ENCODE measurements around the gene UROC1. TPM values are rescaled to one million over a fixed set of nuclear protein-coding genes. Genes with fewer than 3 reads are reported as not detected.
A peak's percentile ranks its signal among the peaks of the same experiment; 100 is the strongest.

Gene UROC1
- not detected for total RNA-seq

GRCh38 chr3:126517291-126517951 lies at the start of gene UROC1:
TSS of gene UROC1 (minus strand) at chr3:126517773. CDS start at chr3:126517719, 54 bp downstream.
- DNase-seq: no peak
- Histone ChIP-seq H3K27ac (no peak within 1 kb of the TSS), H3K36me3 (no peaks in the 10 kb centered on the region), H3K27me3 (no peaks in the 10 kb centered on the region), H3K4me1 (peaks cover 0 to 3% (median 0%) of the 10 kb centered on the region in 4 donors), H3K9me3 (no peaks in the 10 kb centered on the region), H3K4me3 (no peak within 1 kb of the TSS)
- 92 to 100% methylated on average over 3 to 16 of the region's 16 CpGs for WGBS, 2 donors
- TF ChIP-seq CTCF (IDR thresholded peaks at IDR 0.05): no peak
- no peak for TF ChIP-seq POLR2AphosphoS5 (IDR thresholded peaks at IDR 0.05)
- TF ChIP-seq POLR2A (IDR thresholded peaks at IDR 0.05): no peak
- peak in 1 of 2 donors; percentile 12 for ATAC-seq (ENCODE audit: low FRiP score in 2 of 2)

GRCh38 chr3:126562737-126563276 lies 45.2 kb upstream of the UROC1 start:
- ATAC-seq (ENCODE audit: low FRiP score in 2 of 2) (no peak), DNase-seq (no peak)
- H3K9me3 ChIP-seq: peaks cover 0 to 10% (median 2%) of the 10 kb centered on the region in 4 donors
- H3K36me3 ChIP-seq: no peaks in the 10 kb centered on the region
- TF ChIP-seq CTCF (IDR thresholded peaks at IDR 0.05) (no peak), POLR2A (IDR thresholded peaks at IDR 0.05) (no peak), POLR2AphosphoS5 (IDR thresholded peaks at IDR 0.05) (no peak), EP300 (IDR thresholded peaks at IDR 0.05) (no peak)
- no peak overlapping the region for H3K4me3 ChIP-seq
- H3K27me3 ChIP-seq: no peaks in the 10 kb centered on the region
- 70 to 71% methylated on average over 2 of the region's 2 CpGs for WGBS, 2 donors
- H3K27ac ChIP-seq: no peak overlapping the region
- H3K4me1 ChIP-seq: no peaks in the 10 kb centered on the region

GRCh38 chr3:126558336-126559071 lies 40.9 kb upstream of the UROC1 start, which contains the start of gene C3orf22:
TSS of gene C3orf22 (minus strand) at chr3:126558932. CDS start at chr3:126553390, 5,542 bp downstream.
- no peaks in the 10 kb centered on the region for H3K36me3 ChIP-seq
- no peaks in the 10 kb centered on the region for H3K4me1 ChIP-seq
- no peak within 1 kb of the TSS for H3K27ac ChIP-seq
- no peak within 1 kb of the TSS for H3K4me3 ChIP-seq
- TF ChIP-seq POLR2AphosphoS5 (IDR thresholded peaks at IDR 0.05): no peak
- no peak for TF ChIP-seq EP300 (IDR thresholded peaks at IDR 0.05)
- no peak for TF ChIP-seq CTCF (IDR thresholded peaks at IDR 0.05)
- TF ChIP-seq POLR2A (IDR thresholded peaks at IDR 0.05): no peak
- 67 to 78% methylated on average over 1 to 8 of the region's 9 CpGs for WGBS, 2 donors
- H3K9me3 ChIP-seq: peaks cover 0 to 10% (median 2%) of the 10 kb centered on the region in 4 donors
- no peaks in the 10 kb centered on the region for H3K27me3 ChIP-seq
- DNase-seq: peak; percentile 19 to 68
- ATAC-seq (ENCODE audit: low FRiP score in 2 of 2): no peak

- ATAC-seq (ENCODE audit: low FRiP score in 2 of 2) (peak in 1 of 2 donors; percentile 7), DNase-seq (peak in 1 of 2 donors; percentile 40)
- TF ChIP-seq POLR2AphosphoS5 (IDR thresholded peaks at IDR 0.05) (no peak), CTCF (IDR thresholded peaks at IDR 0.05) (no peak), EP300 (IDR thresholded peaks at IDR 0.05) (no peak), POLR2A (IDR thresholded peaks at IDR 0.05) (no peak)
- Histone ChIP-seq H3K9me3 (peaks cover 0 to 10% (median 2%) of the 10 kb centered on the region in 4 donors), H3K36me3 (no peaks in the 10 kb centered on the region), H3K4me1 (no peaks in the 10 kb centered on the region), H3K4me3 (no peak overlapping the region), H3K27me3 (no peaks in the 10 kb centered on the region), H3K27ac (no peak overlapping the region)
- WGBS, 2 donors: 71 to 75% methylated on average over 4 to 6 of the region's 6 CpGs
Measured at GRCh38 chr3:126557761-126558160, 40.2 kb upstream of the UROC1 start.

All from upper lobe of left lung (tissue), 6 donors.